B cell (primary cell): ENCODE data around the gene CTDSPL. TPM values are rescaled to one million over a fixed set of nuclear protein-coding genes. Genes with fewer than 3 reads are reported as not detected.

Experiments
- ATAC-seq: fragments of 200-7000 bp; cut with Tn5 transposase; one replicate; pipeline ENCODE4 v1.10.0; 2021; ENCODE audit warnings: low read depth, mild to moderate bottlenecking, moderate number of reproducible peaks, moderate library complexity
- CTCF ChIA-PET: fragments of 350-600 bp; sonication (Branson Sonifier 250); formaldehyde crosslinking; loops from one replicate; lab custom pipeline; 2021; ENCODE audit warnings: antibody characterized with exemption, inconsistent platforms; lab: Charles Lee
- POLR2A ChIA-PET: fragments of 350-600 bp; sonication (Branson Sonifier 250); formaldehyde crosslinking; loops from one replicate; lab custom pipeline; 2021; ENCODE audit warnings: antibody characterized with exemption; lab: Charles Lee
- DNase-seq: peaks from one replicate; pipeline ENCODE4 v3.0.0; 2013
- H2AFZ ChIP-seq: 2 replicates; pipeline ENCODE4 v1.6.1; 2012; ENCODE audit warnings: mild to moderate bottlenecking, low read depth, low read length; ENCODE audit not compliant: insufficient read depth, poor library complexity, severe bottlenecking
- H3K27ac ChIP-seq, 2 donors: 1 replicate in 1 of 2; 2 replicates in 1 of 2; pipeline ENCODE4 v1.5.1; 2012 to 2013; ENCODE audit warnings: low read length in 2 of 2, mild to moderate bottlenecking in 2 of 2, moderate library complexity in 1 of 2
- H3K27me3 ChIP-seq, 4 experiments: fragments of 200-600 bp in 1 of 4; sonication (generic) in 1 of 4; replicated peaks in 1 of 4; 1 replicate in 2 of 4; 2 replicates in 2 of 4; pipeline versions ENCODE4 v1.6.1 to v1.7.0; 2013 to 2016; ENCODE audit warnings: low read length in 3 of 4, mild to moderate bottlenecking in 2 of 4, mixed read lengths in 1 of 4, moderate library complexity in 1 of 4; ENCODE audit not compliant: insufficient read depth in 4 of 4, control insufficient read depth in 3 of 4; ENCODE audit errors: control extremely low read depth in 1 of 4
- H3K36me3 ChIP-seq, 2 experiments: replicated peaks in 1 of 2; 1 replicate in 1 of 2; 2 replicates in 1 of 2; pipeline versions ENCODE4 v1.6.1 to v1.7.1; 2013; ENCODE audit warnings: low read length in 1 of 2; ENCODE audit not compliant: insufficient read depth in 2 of 2, control insufficient read depth in 1 of 2; ENCODE audit errors: control extremely low read depth in 1 of 2, extremely low read depth in 1 of 2
- H3K4me1 ChIP-seq, 2 donors: fragments of 200-600 bp in 1 of 2; sonication (generic) in 1 of 2; 1 replicate in 1 of 2; 2 replicates in 1 of 2; pipeline versions ENCODE4 v1.5.1 to v1.6.1; 2013 to 2017; ENCODE audit warnings: low read length in 2 of 2; ENCODE audit not compliant: control insufficient read depth in 2 of 2, insufficient read depth in 2 of 2
- H3K4me2 ChIP-seq: replicated peaks from 2 replicates; pipeline ENCODE3; 2012; ENCODE audit warnings: mild to moderate bottlenecking, low read depth, low read length; ENCODE audit not compliant: poor library complexity, severe bottlenecking
- H3K4me3 ChIP-seq, 5 experiments: fragments of 200-600 bp in 1 of 5; sonication (generic) in 1 of 5; 1 replicate in 3 of 5; 2 replicates in 2 of 5; pipeline versions ENCODE4 v1.5.1 to v1.7.0; 2011 to 2016; ENCODE audit warnings: low read length in 4 of 5, mild to moderate bottlenecking in 4 of 5, low read depth in 2 of 5, control low read depth in 1 of 5, moderate library complexity in 1 of 5; ENCODE audit not compliant: insufficient read depth in 1 of 5; ENCODE audit errors: control extremely low read depth in 1 of 5, extremely low read depth in 1 of 5
- H3K79me2 ChIP-seq: fragments of 200-600 bp; sonication (generic); one replicate; pipeline ENCODE4 v1.6.0; 2016; ENCODE audit warnings: low read length; ENCODE audit not compliant: control insufficient read depth, insufficient read depth
- H3K9ac ChIP-seq: fragments of 200-600 bp; sonication (generic); 2 replicates; pipeline ENCODE4 v1.6.1; 2017; ENCODE audit warnings: mild to moderate bottlenecking, low read length, moderate library complexity
- H3K9me3 ChIP-seq, 3 donors: one replicate each; pipeline versions ENCODE4 v1.6.1 to v1.7.1; 2013; ENCODE audit warnings: low read length in 2 of 3; ENCODE audit not compliant: control insufficient read depth in 2 of 3, insufficient read depth in 1 of 3; ENCODE audit errors: control extremely low read depth in 1 of 3
- H4K20me1 ChIP-seq: 2 replicates; pipeline ENCODE4 v1.6.0; 2012; ENCODE audit warnings: mild to moderate bottlenecking, low read length; ENCODE audit not compliant: insufficient read depth, control insufficient read depth, poor library complexity, severe bottlenecking
- H3K27ac Mint-ChIP-seq: one replicate; pipeline ENCODE4 v1.8.0; 2021; ENCODE audit warnings: mixed read lengths
- H3K27me3 Mint-ChIP-seq: one replicate; pipeline ENCODE4 v1.8.0; 2021; ENCODE audit warnings: mixed read lengths
- H3K4me1 Mint-ChIP-seq: one replicate; pipeline ENCODE4 v1.8.0; 2021; ENCODE audit warnings: mixed read lengths
- H3K4me3 Mint-ChIP-seq: one replicate; pipeline ENCODE4 v1.8.0; 2021; ENCODE audit warnings: mixed read lengths
- H3K9me3 Mint-ChIP-seq: one replicate; pipeline ENCODE4 v1.8.0; 2022; ENCODE audit warnings: mixed read lengths; ENCODE audit not compliant: insufficient read depth
- EZH2 ChIP-seq: IDR thresholded peaks from 2 replicates; pipeline ENCODE4 v1.6.1; 2012; ENCODE audit warnings: borderline replicate concordance, low read depth, mild to moderate bottlenecking, moderate library complexity, low read length; ENCODE audit not compliant: insufficient read depth, poor library complexity, severe bottlenecking
- WGBS: methylation state at CpG from one replicate; pipeline ENCODE4 v1.1.5; 2013; ENCODE audit warnings: missing lambda C conversion rate; ENCODE audit not compliant: insufficient coverage; 5-methylcytosine and 5-hydroxymethylcytosine counted together
- intact Hi-C: fragments of 100-400 bp; cut with micrococcal nuclease; formaldehyde crosslinking; loops from one replicate; pipeline ENCODE4 v1.10.0; 2022
- polyA plus RNA-seq: library from polyadenylated mRNA; depleted of rRNA; stranded (reverse); fragments of >200 nt; gene quantifications from 2 replicates; pipeline ENCODE4 v1.2.3, GENCODE V29; 2012
- total RNA-seq, 2 donors: library from RNA; stranded (reverse); fragments of 120-200 nt in 1 of 2; gene quantifications; 1 replicate in 1 of 2; 2 replicates in 1 of 2; pipeline versions ENCODE4 v1.2.3 to v1.2.4, GENCODE V29; 2013 to 2022
- TF ChIP-seq, protein P1 (sequence below): fragments of 200-600 bp; IDR thresholded peaks from one replicate; pipeline ENCODE4 v1.8.0; 2022; ENCODE audit warnings: antibody characterized with exemption, mild to moderate bottlenecking

CTDSPL gene
- total and polyA plus RNA-seq, 2 donors (not counting 1 experiment from before 2014, with no cell fraction given), result not detected

DNA sequence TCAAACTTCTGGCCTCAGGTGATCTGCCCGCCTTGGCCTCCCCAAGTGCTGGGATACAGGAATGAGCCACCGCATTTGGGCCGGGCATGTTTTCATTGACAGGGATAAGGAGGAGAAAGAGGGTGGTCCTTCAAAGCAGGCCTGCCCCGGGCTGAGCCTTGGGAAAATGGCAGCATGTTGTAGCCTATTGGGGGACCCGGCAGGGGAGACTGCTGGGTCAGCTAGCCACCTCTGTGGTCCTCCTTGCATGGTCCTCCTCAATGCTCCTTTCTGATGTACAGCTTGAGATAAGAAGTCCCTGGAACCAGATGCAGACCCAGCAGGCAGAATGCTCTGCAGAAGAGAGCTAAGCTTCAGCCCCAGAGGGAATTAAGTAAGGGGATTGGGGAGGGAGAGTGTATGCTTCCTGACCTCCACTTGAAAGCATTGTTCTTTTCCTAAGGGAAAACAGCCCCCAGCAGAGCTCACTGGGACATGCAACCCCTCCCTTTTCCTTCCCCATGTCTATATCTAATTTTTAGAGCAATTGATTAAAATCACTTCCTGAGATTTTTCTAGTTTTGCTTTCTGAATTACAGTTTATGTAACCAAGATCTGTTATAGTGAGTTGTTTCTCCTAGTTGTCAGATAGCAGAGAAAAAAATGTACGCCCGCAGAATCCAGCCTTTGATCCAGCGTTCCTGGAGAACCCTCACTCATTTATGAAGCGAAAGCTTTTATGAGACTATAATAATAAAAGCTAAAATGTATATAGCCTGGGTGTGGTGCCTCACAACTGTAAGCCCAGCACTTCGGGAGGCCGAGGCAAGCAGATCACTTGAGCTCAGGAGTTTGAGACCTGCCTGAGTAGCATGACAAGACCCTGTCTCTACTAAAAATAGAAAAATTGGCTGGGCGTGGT, 80.2 kb downstream of the CTDSPL start:
- CTCF ChIA-PET, result no interaction called here
- Histone ChIP-seq H3K9me3 (no peaks in the 10 kb centered on the region), H4K20me1 (no peaks in the 10 kb centered on the region), H3K36me3 (no peaks in the 10 kb centered on the region), H3K4me3 (no peak overlapping the region), H3K4me1 (no peaks in the 10 kb centered on the region), H3K4me2 (no peak overlapping the region), H3K27ac (no peak overlapping the region), H3K79me2 (no peaks in the 10 kb centered on the region), H3K27me3 (peaks cover 0 to 6% (median 0%) of the 10 kb centered on the region in 4 experiments), H2AFZ (no peak overlapping the region), H3K9ac (no peak overlapping the region)
- intact Hi-C loops, result no loop called here
- no peak for TF ChIP-seq EZH2
- TF ChIP-seq, protein P1, sequence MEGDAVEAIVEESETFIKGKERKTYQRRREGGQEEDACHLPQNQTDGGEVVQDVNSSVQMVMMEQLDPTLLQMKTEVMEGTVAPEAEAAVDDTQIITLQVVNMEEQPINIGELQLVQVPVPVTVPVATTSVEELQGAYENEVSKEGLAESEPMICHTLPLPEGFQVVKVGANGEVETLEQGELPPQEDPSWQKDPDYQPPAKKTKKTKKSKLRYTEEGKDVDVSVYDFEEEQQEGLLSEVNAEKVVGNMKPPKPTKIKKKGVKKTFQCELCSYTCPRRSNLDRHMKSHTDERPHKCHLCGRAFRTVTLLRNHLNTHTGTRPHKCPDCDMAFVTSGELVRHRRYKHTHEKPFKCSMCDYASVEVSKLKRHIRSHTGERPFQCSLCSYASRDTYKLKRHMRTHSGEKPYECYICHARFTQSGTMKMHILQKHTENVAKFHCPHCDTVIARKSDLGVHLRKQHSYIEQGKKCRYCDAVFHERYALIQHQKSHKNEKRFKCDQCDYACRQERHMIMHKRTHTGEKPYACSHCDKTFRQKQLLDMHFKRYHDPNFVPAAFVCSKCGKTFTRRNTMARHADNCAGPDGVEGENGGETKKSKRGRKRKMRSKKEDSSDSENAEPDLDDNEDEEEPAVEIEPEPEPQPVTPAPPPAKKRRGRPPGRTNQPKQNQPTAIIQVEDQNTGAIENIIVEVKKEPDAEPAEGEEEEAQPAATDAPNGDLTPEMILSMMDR, result no peak
- no peak for ATAC-seq
- no peak overlapping the region for H3K27ac Mint-ChIP-seq
- no peak for DNase-seq
- H3K4me3 Mint-ChIP-seq, result no peak overlapping the region
- POLR2A ChIA-PET, result no interaction called here
- WGBS, result 89% methylated on average over 8 of the region's 12 CpGs
- no peaks in the 10 kb centered on the region for H3K9me3 Mint-ChIP-seq
- no peaks in the 10 kb centered on the region for H3K4me1 Mint-ChIP-seq
- H3K27me3 Mint-ChIP-seq, result peaks cover 5% of the 10 kb centered on the region

DNA sequence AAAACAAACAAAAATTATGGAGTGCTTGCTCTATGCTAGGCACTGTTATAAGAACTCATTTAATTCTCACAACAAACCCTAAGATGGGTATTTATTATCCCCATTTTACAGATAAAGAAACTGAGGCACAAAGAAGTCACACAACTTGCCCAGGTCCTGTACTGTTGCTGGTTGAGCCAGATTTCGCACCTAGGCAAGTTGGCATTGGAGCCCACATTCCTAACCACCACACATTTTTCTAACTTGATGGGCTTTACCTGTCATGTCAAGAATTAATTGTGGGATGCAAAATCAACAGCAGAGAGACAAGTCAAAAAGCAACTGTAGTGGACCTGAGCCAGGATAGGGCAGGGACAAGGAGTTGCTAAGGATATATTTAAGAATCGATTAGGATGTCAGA, 81.0 kb downstream of the CTDSPL start:
- H4K20me1 ChIP-seq, result no peaks in the 10 kb centered on the region
- Mint-ChIP-seq H3K4me3 (no peak overlapping the region), H3K27ac (no peak overlapping the region), H3K9me3 (no peaks in the 10 kb centered on the region), H3K4me1 (no peaks in the 10 kb centered on the region), H3K27me3 (peaks cover 3% of the 10 kb centered on the region)
- ChIA-PET POLR2A (no interaction called here), CTCF (no interaction called here)
- H3K9ac ChIP-seq, result no peak overlapping the region
- TF ChIP-seq, protein P1, result no peak
- TF ChIP-seq EZH2, result no peak
- H3K27me3 ChIP-seq, result peaks cover 0 to 3% (median 0%) of the 10 kb centered on the region in 4 experiments
- H3K4me3 ChIP-seq, result no peak overlapping the region
- no peaks in the 10 kb centered on the region for H3K36me3 ChIP-seq
- no peaks in the 10 kb centered on the region for H3K4me1 ChIP-seq
- no peak overlapping the region for H2AFZ ChIP-seq
- intact Hi-C loops, result no loop called here
- H3K4me2 ChIP-seq, result no peak overlapping the region
- H3K79me2 ChIP-seq, result no peaks in the 10 kb centered on the region
- ATAC-seq, result no peak
- WGBS, result 85% methylated on average over 1 of the region's 2 CpGs
- no peak overlapping the region for H3K27ac ChIP-seq
- no peak for DNase-seq
- no peaks in the 10 kb centered on the region for H3K9me3 ChIP-seq
